OCI-LY1 (cell line): ENCODE results near the gene RASL10A.

ENCODE experiments used
- H2AFZ ChIP-seq: fragments of 200-600 bp; sonication (generic), shearing (Covaris generic); 2 replicates; pipeline ENCODE4 v1.6.0; 2014; ENCODE audit warnings: antibody characterized with exemption, mild to moderate bottlenecking, low read length
- H3F3A ChIP-seq: fragments of 200-600 bp; sonication (generic), shearing (Covaris generic); 2 replicates; pipeline ENCODE4 v1.6.0; 2014; ENCODE audit warnings: mild to moderate bottlenecking, antibody characterized with exemption, low read length, moderate library complexity; ENCODE audit not compliant: insufficient read depth
- H3K27ac ChIP-seq: fragments of 200-600 bp; sonication (generic); 2 replicates; pipeline ENCODE4 v1.5.1; 2014; ENCODE audit warnings: low read length, mixed run types, mild to moderate bottlenecking, low read depth; ENCODE audit not compliant: poor library complexity, severe bottlenecking
- H3K27me3 ChIP-seq: fragments of 200-600 bp; sonication (generic); 2 replicates; pipeline ENCODE4 v1.6.0; 2014; ENCODE audit warnings: antibody characterized with exemption, mild to moderate bottlenecking, low read length, moderate library complexity; ENCODE audit not compliant: insufficient read depth
- H3K36me3 ChIP-seq: fragments of 200-600 bp; sonication (generic); 2 replicates; pipeline ENCODE4 v1.6.1; 2014; ENCODE audit warnings: mild to moderate bottlenecking, antibody characterized with exemption, low read length, moderate library complexity, mixed read lengths; ENCODE audit not compliant: insufficient read depth
- H3K4me1 ChIP-seq: fragments of 200-600 bp; sonication (generic); 2 replicates; pipeline ENCODE4 v1.5.1; 2014; ENCODE audit warnings: mild to moderate bottlenecking, low read length, moderate library complexity; ENCODE audit not compliant: insufficient read depth, severe bottlenecking
- H3K4me2 ChIP-seq: fragments of 200-600 bp; sonication (generic), shearing (Covaris generic); 2 replicates; pipeline ENCODE4 v1.6.1; 2014; ENCODE audit warnings: low read length
- H3K4me3 ChIP-seq: fragments of 200-600 bp; sonication (generic); 2 replicates; pipeline ENCODE4 v1.5.1; 2014; ENCODE audit warnings: low read length, low read depth, mild to moderate bottlenecking, mixed read lengths; ENCODE audit not compliant: poor library complexity, severe bottlenecking
- H3K79me2 ChIP-seq: fragments of 200-600 bp; shearing (Covaris generic); 2 replicates; pipeline ENCODE4 v1.6.1; 2016; ENCODE audit warnings: mixed run types, low read length, mixed read lengths; ENCODE audit not compliant: insufficient read depth
- H3K9ac ChIP-seq: fragments of 200-600 bp; sonication (generic), shearing (Covaris generic); 2 replicates; pipeline ENCODE4 v1.6.1; 2014; ENCODE audit warnings: mild to moderate bottlenecking, low read length, mixed read lengths
- H3K9me2 ChIP-seq: fragments of 200-600 bp; sonication (generic), shearing (Covaris generic); 2 replicates; pipeline ENCODE4 v1.6.1; 2014; ENCODE audit warnings: low read depth, mild to moderate bottlenecking, low read length, mixed read lengths
- H3K9me3 ChIP-seq: fragments of 200-600 bp; shearing (Covaris generic); 2 replicates; pipeline ENCODE4 v1.6.1; 2014; ENCODE audit warnings: low read length, mixed read lengths
- H4K20me1 ChIP-seq: fragments of 200-600 bp; sonication (generic), shearing (Covaris generic); 2 replicates; pipeline ENCODE4 v1.6.0; 2016; ENCODE audit warnings: mild to moderate bottlenecking, low read length; ENCODE audit not compliant: insufficient read depth
- CTCF ChIP-seq: fragments of 200-600 bp; sonication (generic), shearing (Covaris generic); IDR thresholded peaks from 2 replicates; pipeline ENCODE4 v1.5.1; 2017; ENCODE audit warnings: mild to moderate bottlenecking, antibody characterized with exemption, low read length, moderate library complexity, mixed read lengths
- EZH2 ChIP-seq: fragments of 200-600 bp; sonication (generic), shearing (Covaris generic); IDR thresholded peaks from 2 replicates; pipeline ENCODE4 v1.8.0; 2017; ENCODE audit warnings: borderline replicate concordance, mixed run types, mild to moderate bottlenecking, antibody characterized with exemption, low read length, moderate library complexity, mixed read lengths

Gene RASL10A

GRCh38 chr22:29298641-29299040 lies 16.9 kb downstream of the RASL10A start:
- Histone ChIP-seq H3K4me1 (no peaks in the 10 kb centered on the region), H4K20me1 (no peaks in the 10 kb centered on the region), H3K9ac (no peak overlapping the region), H3K27ac (no peak overlapping the region), H3K9me3 (no peaks in the 10 kb centered on the region), H3K27me3 (no peaks in the 10 kb centered on the region), H3K79me2 (no peaks in the 10 kb centered on the region), H3K9me2 (no peaks in the 10 kb centered on the region), H3K4me2 (no peak overlapping the region), H3F3A (no peaks in the 10 kb centered on the region), H3K4me3 (no peak overlapping the region), H3K36me3 (peaks cover 76% of the 10 kb centered on the region), H2AFZ (no peak overlapping the region)
- no peak for TF ChIP-seq CTCF
- TF ChIP-seq EZH2 = no peak

DNA sequence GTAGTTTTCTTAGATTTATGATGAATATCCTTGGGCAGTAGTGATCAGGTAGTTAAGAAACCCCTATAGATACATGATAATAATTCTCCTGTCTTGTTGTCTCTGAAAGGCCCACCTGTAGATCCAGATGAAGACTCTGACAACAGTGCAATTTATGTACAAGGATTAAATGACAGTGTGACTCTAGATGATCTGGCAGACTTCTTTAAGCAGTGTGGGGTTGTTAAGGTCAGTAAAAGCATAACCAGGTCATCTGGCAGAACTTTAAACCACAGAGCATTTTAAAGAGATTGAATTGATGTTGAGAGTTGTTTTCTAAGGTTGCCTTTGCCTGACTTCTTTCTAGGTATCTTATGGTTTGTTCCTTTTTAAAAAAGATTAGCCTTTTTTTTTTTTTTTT lies 23.1 kb downstream of the RASL10A start:
- no peak for TF ChIP-seq EZH2
- TF ChIP-seq CTCF = no peak
- Histone ChIP-seq H3K9ac (no peak overlapping the region), H3K4me2 (no peak overlapping the region), H3K9me2 (no peaks in the 10 kb centered on the region), H3K27ac (no peak overlapping the region), H3K4me1 (no peaks in the 10 kb centered on the region), H3K27me3 (no peaks in the 10 kb centered on the region), H3F3A (peaks cover 5% of the 10 kb centered on the region; the same call in 1 of the 2 replicates), H3K79me2 (no peaks in the 10 kb centered on the region), H3K4me3 (no peak overlapping the region), H3K36me3 (peaks cover 100% of the 10 kb centered on the region), H3K9me3 (no peaks in the 10 kb centered on the region), H4K20me1 (0 out of 2 replicates have a peak, but pooled peaks cover 2% of the 10 kb centered on the region), H2AFZ (no peak overlapping the region)

GRCh38 chr22:29291215-29291614 lies 24.3 kb downstream of the RASL10A start:
- Histone ChIP-seq H3F3A (peaks cover 5% of the 10 kb centered on the region; the same call in 1 of the 2 replicates), H3K79me2 (no peaks in the 10 kb centered on the region; the same call in 1 of the 2 replicates)

More at GRCh38 chr22:29291215-29291614, 24.3 kb downstream of the RASL10A start:
- H3K9me2 ChIP-seq = no peaks in the 10 kb centered on the region
- TF ChIP-seq CTCF = no peak
- no peak for TF ChIP-seq EZH2
- no peaks in the 10 kb centered on the region for H3K27me3 ChIP-seq
- H3K27ac ChIP-seq = no peak overlapping the region
- no peak overlapping the region for H3K4me3 ChIP-seq
- no peak overlapping the region for H3K9ac ChIP-seq
- H3K9me3 ChIP-seq = no peaks in the 10 kb centered on the region
- no peak overlapping the region for H2AFZ ChIP-seq
- H4K20me1 ChIP-seq = 0 out of 2 replicates have a peak, but pooled peaks cover 2% of the 10 kb centered on the region
- H3K4me2 ChIP-seq = no peak overlapping the region
- H3K4me1 ChIP-seq = no peaks in the 10 kb centered on the region
- H3K36me3 ChIP-seq = peaks cover 100% of the 10 kb centered on the region
